HL-60 (cell line): Measurements from ENCODE around the gene RNLS.

Experiments
- DNase-seq, 2 experiments: peaks; one replicate each; pipeline ENCODE4 v3.0.0-alpha.2; 2010 to 2020; ENCODE audit warnings: low read depth in 1 of 2, low spot score in 1 of 2
- H3K27ac ChIP-seq: fragments of 250-450 bp; sonication (Bioruptor Pico); replicated peaks from 2 replicates; pipeline ENCODE4 v1.5.1; 2020; ENCODE audit warnings: mild to moderate bottlenecking, moderate library complexity
- H3K27me3 ChIP-seq: fragments of 250-450 bp; sonication (Bioruptor Pico); 2 replicates; pipeline ENCODE4 v1.5.1; 2021; ENCODE audit warnings: mild to moderate bottlenecking, moderate library complexity; ENCODE audit not compliant: insufficient read depth, poor library complexity, severe bottlenecking
- H3K4me3 ChIP-seq: replicated peaks from 2 replicates; pipeline ENCODE4 v1.5.1; 2011; ENCODE audit warnings: mild to moderate bottlenecking, control low read depth, low read length; ENCODE audit not compliant: insufficient read depth
- CTCF ChIP-seq: IDR thresholded peaks from one replicate; pipeline ENCODE4 v1.5.1; 2011; ENCODE audit warnings: low read length, control low read depth, inconsistent platforms; ENCODE audit not compliant: insufficient read depth
- GABPA ChIP-seq: IDR thresholded peaks from 2 replicates; pipeline ENCODE4 v1.6.1; 2012; ENCODE audit warnings: low read depth
- POLR2AphosphoS5 ChIP-seq: IDR thresholded peaks from 2 replicates; pipeline ENCODE4 v1.6.1; 2012; ENCODE audit warnings: low read depth
- REST ChIP-seq: IDR thresholded peaks from 2 replicates; pipeline ENCODE4 v1.6.1; 2012; ENCODE audit warnings: low read depth; ENCODE audit not compliant: insufficient replicate concordance
- SPI1 ChIP-seq: IDR thresholded peaks from 2 replicates; pipeline ENCODE4 v1.6.1; 2012; ENCODE audit warnings: low read depth, mild to moderate bottlenecking, borderline replicate concordance

The RNLS gene

GRCh38 chr10:88319960-88320517 is 263.1 kb downstream of the RNLS start:
- no peak for DNase-seq
- Histone ChIP-seq H3K4me3 (no peak overlapping the region), H3K27me3 (no peaks in the 10 kb centered on the region), H3K27ac (no peak overlapping the region)
- TF ChIP-seq CTCF, result no peak
- TF ChIP-seq SPI1, result no peak
- TF ChIP-seq REST, result no peak
- no peak for TF ChIP-seq GABPA
- TF ChIP-seq POLR2AphosphoS5, result no peak

GRCh38 chr10:88318803-88319202 is 264.3 kb downstream of the RNLS start:
- peak in 1 of 2 experiments; percentile 37 for DNase-seq
- Histone ChIP-seq H3K27me3 (no peaks in the 10 kb centered on the region), H3K4me3 (no peak overlapping the region), H3K27ac (no peak overlapping the region)
- TF ChIP-seq POLR2AphosphoS5 (no peak), REST (no peak), CTCF (peak; percentile 22), SPI1 (no peak)

GRCh38 chr10:88317099-88317498 is 266.0 kb downstream of the RNLS start:
- no peak for DNase-seq
- Histone ChIP-seq H3K27ac (no peak overlapping the region), H3K4me3 (no peak overlapping the region), H3K27me3 (no peaks in the 10 kb centered on the region)
- TF ChIP-seq CTCF (no peak), POLR2AphosphoS5 (no peak), REST (no peak), SPI1 (no peak), GABPA (no peak)
